GM18519 (cell line): Measurements from ENCODE around the gene RAPGEF4.

Experiments
- ATAC-seq: cut with Tn5 transposase; IDR thresholded peaks from one replicate; pipeline ENCODE4 v1.9.1; 2021; ENCODE audit warnings: mild to moderate bottlenecking, moderate library complexity; ENCODE audit not compliant: unreplicated experiment, low FRiP score

Gene RAPGEF4

GRCh38 chr2:172893671-172894070 is 158.0 kb downstream of the RAPGEF4 start:
- ATAC-seq: no peak

DNA sequence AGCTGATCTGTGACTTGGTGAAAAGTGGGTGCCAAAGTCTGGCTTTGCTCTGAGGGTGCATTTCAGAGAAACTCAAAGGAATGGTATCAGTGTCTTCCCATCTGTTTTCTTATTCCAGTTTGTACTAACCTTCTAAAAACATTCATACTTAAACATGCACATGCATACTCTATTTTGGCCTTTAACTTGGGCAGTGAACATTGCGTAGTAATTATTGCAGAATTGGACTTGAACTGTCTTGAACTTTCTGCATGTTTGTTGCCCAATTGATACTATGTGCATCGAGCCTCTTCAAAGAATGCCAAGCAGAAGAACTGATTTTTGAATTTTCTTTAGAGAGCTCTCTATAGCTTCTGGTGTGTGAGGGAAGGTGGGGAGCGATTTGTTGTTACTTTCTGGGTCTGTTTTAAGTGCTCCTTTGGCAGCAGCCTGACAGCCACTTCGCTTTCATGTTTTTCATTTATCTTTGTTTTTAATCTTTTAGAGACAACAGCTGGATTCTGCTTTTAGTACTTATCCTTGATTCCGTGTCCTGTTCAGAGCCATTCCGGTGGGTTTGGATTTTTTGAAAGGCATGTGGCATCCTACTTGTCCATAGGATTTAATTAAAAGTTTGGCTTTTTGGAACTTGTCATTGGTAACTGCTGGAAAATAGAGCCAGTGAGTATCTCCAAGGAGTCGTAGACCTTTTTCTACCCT is 159.2 kb downstream of the RAPGEF4 start:
- ATAC-seq: no peak

GRCh38 chr2:172896661-172897081 is 161.0 kb downstream of the RAPGEF4 start:
- ATAC-seq: no peak

GRCh38 chr2:172900871-172901270 is 165.2 kb downstream of the RAPGEF4 start:
- ATAC-seq: no peak

GRCh38 chr2:172901913-172902312 is 166.3 kb downstream of the RAPGEF4 start:
- ATAC-seq: no peak

DNA sequence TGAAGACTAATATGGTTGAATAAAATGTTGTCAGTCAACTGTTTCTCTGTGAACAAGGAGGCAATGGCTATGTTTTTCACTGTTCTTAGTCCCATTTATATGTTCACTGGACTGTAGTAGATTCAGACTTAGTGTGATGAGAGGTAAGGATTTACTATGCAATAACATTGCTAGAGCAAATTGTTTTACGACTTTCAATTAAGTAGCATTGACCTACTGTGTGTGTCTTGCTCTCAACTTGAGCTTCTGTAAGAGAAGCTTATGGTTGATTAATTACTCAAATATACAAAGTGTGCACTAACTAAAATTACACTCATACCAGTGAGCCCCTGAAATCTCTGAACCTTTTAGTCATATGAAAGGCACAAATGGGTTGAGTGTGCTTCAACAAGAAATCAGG is 168.6 kb downstream of the RAPGEF4 start:
- ATAC-seq: no peak

- no peak for ATAC-seq
Observed at GRCh38 chr2:172905937-172906811, 170.5 kb downstream of the RAPGEF4 start.

- ATAC-seq: no peak
Observed at GRCh38 chr2:172908275-172908674, 172.6 kb downstream of the RAPGEF4 start.

- ATAC-seq: no peak
Observed at GRCh38 chr2:172909454-172909853, 173.8 kb downstream of the RAPGEF4 start.

- ATAC-seq: no peak
Observed at GRCh38 chr2:172912266-172912665, 176.6 kb downstream of the RAPGEF4 start.

DNA sequence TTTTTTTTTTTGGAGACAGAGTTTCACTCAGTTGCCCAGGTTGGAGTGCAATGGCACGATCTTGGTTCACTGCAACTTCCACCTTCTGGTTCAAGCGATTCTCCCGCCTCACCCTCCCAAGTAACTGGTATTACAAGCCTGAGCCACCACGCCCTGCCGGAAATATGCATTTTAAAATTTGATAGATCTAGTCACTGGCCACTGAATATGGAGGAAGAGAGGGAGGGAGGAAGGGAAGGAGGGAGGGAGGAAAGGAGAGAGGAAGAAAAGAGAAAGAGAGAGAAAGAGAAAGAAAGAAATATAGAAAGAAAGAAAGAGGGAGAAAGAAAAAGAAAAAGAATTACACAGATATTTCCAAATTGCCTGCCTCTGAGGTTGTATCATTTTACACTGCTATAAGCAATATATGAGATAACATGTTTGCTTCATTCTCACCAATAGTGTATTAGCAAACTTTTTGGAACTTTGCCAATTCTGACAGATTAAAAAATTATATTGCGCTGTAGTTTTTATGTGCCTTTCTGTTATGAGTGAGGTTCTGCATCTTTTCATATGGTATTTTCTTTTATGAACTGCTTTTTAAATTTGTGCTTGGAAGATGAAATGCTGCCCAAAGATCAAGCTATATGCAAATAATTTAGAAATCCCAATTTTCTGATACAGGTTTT is 178.8 kb downstream of the RAPGEF4 start:
- ATAC-seq: no peak

DNA sequence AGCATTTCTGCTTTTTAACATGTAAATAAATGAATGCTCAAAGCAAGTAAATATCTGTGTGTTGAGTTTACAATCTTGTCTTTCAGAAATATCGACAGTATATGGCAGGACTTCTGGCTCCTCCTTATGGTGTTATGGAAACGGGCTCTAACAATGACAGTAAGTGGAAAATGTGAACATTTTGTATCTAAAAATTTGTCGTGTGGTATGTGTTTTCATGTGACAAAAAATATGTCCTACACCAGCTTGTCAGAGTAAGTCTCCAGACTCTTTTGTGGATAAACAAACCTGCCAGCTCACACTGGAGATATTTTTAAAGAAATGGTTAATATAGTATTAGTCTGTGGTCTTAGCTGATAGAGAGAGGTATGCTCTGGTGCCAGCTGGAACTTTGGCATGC is 182.1 kb downstream of the RAPGEF4 start:
- no peak for ATAC-seq

- ATAC-seq: no peak
Observed at GRCh38 chr2:172919732-172920131, 184.1 kb downstream of the RAPGEF4 start.

DNA sequence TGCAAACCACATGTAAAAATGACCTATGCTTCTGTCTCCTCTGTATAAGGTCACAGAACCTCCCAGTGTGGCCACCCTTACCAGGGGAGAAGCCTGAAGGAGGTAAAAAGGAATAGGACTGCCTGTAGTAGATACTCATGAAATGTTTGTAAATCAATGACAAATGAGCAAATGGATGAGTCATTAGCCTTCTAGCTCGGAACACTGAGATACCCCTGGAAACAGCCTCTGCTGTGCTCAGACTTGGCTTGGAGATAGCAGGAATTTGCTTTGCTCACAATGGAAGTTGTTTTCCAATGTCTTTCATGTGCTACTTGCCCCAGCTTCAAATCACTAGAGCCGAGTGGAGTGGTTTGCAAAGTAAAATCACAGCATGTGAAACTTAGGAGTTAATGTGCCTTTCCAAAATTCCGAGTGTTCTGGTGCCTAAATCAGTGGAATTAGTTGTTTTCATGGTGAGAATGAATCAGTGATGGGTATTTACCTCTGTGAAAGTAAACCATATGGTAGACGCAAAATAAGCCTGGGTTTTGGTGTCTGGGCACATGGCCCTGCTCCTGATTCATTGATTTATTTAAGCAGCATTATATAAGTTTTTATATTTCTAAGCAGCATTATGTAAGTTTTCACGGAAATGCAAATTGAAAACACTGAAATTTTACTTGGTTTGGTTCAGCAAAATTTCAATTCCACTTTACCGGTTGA is 186.0 kb downstream of the RAPGEF4 start:
- no peak for ATAC-seq

DNA sequence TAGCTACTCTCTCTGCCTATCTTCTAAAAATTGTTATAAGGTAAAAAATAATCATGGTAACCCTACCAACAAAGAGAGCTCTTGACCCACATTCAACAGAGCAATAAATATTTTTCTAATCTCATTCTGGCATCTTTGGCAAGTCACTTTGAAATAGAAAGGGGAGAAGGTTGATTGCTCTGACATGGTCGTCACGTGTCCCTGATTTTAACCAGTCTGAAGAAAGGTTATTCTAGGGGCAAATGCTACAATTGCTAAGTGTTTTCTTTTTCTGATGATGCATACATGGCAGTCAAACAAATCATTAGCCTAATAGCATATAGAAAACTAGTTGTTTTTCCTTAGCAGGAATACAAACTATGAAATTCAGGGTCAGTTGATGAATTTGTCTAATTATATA is 186.7 kb downstream of the RAPGEF4 start:
- ATAC-seq: no peak

- ATAC-seq: no peak
Observed at GRCh38 chr2:172922815-172923214, 187.2 kb downstream of the RAPGEF4 start.

DNA sequence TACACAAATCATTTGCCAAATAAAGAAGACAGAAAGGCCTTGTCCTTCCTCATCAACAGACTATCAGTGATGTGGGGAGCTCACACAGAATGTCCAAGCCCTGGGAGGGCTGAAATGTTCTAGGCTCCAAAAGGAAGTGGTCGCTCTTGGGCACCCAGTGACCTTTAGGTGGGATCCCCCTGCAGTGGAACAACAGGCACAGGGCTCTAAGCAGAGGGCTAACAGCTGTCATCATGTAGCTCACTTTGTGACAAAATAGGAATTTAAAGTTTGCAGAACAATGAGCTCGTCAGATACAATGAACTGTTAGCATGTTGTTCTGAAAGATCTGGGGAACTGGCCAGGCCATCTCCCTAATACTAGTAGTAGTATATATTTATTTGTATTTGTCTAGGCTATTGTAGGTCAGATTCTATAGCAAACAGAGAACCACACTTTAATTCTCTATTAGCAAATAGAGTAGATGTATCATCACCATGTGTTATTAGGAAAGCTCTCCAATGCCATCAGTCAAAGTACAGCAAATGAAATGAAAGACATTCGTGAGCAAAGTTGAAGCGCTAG is 188.5 kb downstream of the RAPGEF4 start:
- no peak for ATAC-seq

DNA sequence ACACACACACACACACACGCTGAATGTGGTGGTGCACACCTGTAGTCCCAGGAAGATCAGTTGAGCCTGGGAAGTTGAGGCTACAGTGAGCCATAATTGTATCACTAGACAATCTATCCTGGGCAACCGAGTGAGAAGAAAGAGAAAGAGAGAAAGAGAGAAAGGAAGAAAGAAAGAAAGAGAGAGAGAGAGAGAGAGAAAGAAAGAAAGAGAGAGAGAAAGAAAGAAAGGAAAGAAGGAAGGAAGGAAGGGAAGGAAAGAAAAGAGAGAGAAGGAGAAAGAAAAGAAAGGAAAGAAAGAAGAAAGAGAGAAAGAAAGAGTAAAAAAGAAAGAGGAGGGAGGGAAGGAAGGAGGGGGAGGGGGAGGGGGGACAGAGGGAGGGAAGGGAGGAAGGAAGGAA is 190.0 kb downstream of the RAPGEF4 start:
- no peak for ATAC-seq

- no peak for ATAC-seq
Observed at GRCh38 chr2:172926785-172927640, 191.4 kb downstream of the RAPGEF4 start.
